Right hindlimb (tissue), 1 donor: ENCODE data around the gene DGCR8.

ENCODE experiments used
- DNase-seq: peaks from one replicate; pipeline ENCODE4 v3.0.0-alpha.2; 2018

DGCR8 gene

GRCh38 chr22:20079745-20080444 lies at the start of gene DGCR8:
DGCR8 (plus strand) TSS chr22:20080241; CDS start chr22:20085964, 5,723 bp downstream.
- DNase-seq = peak; percentile 98

- DNase-seq = no peak
These were observed 48.2 kb upstream of the DGCR8 start for GRCh38 chr22:20031732-20032406.

GRCh38 chr22:20032407-20032991 lies 47.5 kb upstream of the DGCR8 start:
- no peak for DNase-seq

GRCh38 chr22:20033045-20033706 lies 46.9 kb upstream of the DGCR8 start:
- DNase-seq = no peak

GRCh38 chr22:20034143-20034542 lies 45.9 kb upstream of the DGCR8 start:
- DNase-seq = no peak

GRCh38 chr22:20035375-20036083 lies 44.5 kb upstream of the DGCR8 start:
- no peak for DNase-seq

GRCh38 chr22:20036084-20036482 lies 44.0 kb upstream of the DGCR8 start:
- DNase-seq = no peak

GRCh38 chr22:20036535-20037392 lies 43.3 kb upstream of the DGCR8 start:
- no peak for DNase-seq

GRCh38 chr22:20037419-20037818 lies 42.6 kb upstream of the DGCR8 start:
- no peak for DNase-seq

GRCh38 chr22:20038574-20038973 lies 41.5 kb upstream of the DGCR8 start:
- no peak for DNase-seq

GRCh38 chr22:20039683-20040325 lies 40.2 kb upstream of the DGCR8 start:
- DNase-seq = no peak

GRCh38 chr22:20040327-20041200 lies 39.5 kb upstream of the DGCR8 start:
- no peak for DNase-seq

GRCh38 chr22:20043057-20043996 lies 36.7 kb upstream of the DGCR8 start:
- no peak for DNase-seq

GRCh38 chr22:20043997-20044342 lies 36.1 kb upstream of the DGCR8 start:
- DNase-seq = no peak

GRCh38 chr22:20044495-20045151 lies 35.4 kb upstream of the DGCR8 start:
- DNase-seq = no peak

- DNase-seq = no peak
These were observed 33.3 kb upstream of the DGCR8 start for GRCh38 chr22:20046730-20047129.

- no peak for DNase-seq
These were observed 28.1 kb upstream of the DGCR8 start for GRCh38 chr22:20051927-20052308.

GRCh38 chr22:20052309-20053259 lies 27.5 kb upstream of the DGCR8 start:
- no peak for DNase-seq
